ENCODE results near the gene LMAN1. TPM values are rescaled to one million over a fixed set of nuclear protein-coding genes. Genes with fewer than 3 reads are reported as not detected.

The LMAN1 gene, protein sequence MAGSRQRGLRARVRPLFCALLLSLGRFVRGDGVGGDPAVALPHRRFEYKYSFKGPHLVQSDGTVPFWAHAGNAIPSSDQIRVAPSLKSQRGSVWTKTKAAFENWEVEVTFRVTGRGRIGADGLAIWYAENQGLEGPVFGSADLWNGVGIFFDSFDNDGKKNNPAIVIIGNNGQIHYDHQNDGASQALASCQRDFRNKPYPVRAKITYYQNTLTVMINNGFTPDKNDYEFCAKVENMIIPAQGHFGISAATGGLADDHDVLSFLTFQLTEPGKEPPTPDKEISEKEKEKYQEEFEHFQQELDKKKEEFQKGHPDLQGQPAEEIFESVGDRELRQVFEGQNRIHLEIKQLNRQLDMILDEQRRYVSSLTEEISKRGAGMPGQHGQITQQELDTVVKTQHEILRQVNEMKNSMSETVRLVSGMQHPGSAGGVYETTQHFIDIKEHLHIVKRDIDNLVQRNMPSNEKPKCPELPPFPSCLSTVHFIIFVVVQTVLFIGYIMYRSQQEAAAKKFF
- total RNA-seq: 118 TPM

DNA sequence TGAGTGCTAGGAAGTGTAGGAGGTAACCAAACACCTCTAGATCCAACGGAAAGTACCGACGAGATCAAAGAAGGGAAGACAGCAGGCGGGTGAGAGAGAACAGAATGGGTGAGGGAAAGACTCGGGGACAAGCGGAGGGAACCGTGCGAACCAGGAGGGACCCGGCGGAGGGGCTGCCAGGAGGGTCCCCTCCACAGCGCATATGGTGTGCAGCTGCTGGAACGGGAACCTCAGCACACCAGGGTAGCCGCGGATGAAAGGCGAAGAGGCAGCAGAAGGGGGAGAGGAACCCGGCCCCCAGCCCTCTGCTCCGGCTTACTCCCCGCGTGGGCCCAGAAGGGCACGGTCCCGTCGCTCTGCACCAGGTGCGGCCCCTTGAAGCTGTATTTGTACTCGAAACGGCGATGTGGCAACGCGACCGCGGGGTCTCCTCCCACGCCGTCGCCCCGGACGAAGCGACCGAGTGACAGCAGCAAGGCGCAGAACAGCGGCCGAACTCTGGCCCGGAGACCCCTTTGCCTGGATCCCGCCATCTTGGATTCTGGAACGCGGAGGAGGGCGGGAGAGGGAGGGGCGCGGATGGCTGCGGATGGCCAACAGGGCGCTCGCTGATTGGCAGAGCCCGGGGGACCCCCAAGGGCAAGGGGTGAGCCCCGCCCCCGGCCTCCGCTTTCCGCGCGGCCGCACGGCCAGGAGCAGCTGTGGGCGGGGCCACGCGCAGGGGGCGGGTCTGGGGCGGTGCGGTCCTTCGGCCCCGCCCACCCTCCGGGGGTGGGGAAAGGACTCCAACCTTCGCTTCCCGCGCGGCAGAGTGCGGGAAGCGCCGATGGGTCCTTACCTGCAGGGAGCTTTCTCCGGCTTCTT, at the start of gene LMAN1:
TSS of gene LMAN1 (minus strand) at position 554 of the 864 bp plus-strand sequence. CDS start at position 533, 21 bp downstream.
- DNase-seq (ENCODE audit: low spot score) (peak; percentile 97), ATAC-seq (peak; percentile 98)

DNA sequence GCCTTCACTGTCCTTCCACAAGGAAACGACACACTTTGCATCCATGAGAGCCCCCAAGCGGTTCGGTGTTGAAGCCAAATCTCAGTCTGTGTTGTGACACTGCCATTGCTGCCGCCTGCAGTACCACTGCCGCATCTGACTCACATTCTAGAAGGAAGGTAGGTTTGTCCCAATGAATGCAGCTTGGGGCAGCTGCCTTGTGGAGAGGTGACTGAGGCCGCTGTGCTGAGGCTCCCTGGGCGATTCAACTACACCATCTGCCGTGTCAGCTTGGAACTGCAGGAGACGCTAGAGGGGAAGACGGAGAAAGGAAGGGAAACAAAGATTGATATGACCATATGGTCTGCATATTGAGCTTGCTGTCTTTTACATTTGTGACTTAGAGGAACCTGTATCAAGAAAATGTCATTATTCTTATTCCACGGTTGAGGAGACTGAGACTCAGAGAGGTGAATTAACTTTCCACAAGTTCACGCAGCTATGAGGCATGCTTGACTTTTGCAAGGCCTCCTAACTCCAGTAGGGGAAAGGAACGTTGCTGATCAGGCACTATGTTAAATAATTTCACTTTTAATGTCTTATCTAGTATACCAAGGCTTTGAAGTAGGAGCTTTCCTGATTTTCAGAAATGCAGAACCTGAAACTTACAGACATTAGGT, 43.5 kb upstream of the LMAN1 start:
- peak; percentile 100 for ATAC-seq
- peak; percentile 78 for DNase-seq (ENCODE audit: low spot score)

DNA sequence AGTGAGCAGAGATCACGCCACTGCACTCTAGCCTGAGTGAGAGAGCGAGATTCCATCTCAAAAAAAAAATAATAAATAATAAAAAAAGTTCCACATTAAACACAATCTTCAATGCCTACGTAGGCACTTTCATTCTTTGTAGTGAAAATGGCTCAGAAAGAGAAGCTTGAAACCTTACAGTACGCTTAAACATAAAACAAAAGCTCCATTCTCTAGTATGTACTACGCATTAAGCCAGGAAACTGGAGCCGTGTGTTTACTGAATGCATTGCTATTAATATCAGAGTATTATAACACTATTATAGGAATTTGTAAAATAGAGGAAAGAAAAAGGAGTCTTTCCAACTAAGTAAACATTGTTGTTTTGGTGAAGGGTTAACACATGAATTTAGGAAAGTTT, 41.3 kb upstream of the LMAN1 start:
- no peak for DNase-seq (ENCODE audit: low spot score)
- ATAC-seq: no peak

DNA sequence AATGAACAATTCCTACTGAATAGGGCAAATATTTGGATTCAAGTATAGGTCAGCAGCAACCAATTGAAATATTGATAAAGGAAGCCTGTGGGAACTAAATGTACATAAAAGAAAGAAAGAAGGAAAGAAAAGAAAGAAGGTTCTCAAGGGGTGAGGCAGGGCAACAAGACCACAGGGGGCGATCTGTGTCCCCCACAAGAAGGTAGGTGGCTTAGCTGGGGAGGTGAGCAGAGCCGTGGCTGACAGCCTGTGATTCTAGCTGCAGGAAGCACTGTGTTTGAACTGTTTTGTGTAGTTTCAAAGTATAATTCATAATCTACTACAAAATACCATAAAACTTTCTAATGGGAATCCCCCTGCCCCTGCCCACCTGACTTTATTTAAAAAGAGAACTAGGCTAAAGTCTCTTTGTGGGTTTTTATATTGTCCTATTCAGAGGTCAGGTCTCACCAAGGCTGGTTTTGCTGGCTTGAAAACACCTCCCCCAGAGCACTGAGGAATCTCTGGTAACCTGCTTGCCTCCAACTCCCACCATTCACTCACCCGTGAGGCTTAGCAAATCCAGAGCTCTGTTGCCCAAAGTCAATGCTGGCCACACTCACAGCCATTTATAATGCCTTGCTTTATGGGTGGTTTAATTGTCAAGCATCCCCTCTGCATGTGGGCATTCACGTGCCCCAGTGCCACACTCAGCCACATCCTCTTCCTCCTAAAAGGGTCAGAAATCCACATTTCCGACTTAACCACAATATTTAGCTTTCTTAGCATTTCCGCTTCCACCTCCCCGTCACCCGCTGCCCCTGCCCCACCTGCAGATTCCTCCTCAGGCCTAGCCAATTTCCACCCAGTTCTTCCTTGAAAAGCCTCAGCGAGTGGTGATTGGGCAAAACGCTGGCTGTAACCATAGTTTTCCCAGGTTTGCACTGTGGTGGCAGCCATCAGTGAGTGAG, 36.4 kb upstream of the LMAN1 start:
- no peak for ATAC-seq
- DNase-seq (ENCODE audit: low spot score): no peak

DNA sequence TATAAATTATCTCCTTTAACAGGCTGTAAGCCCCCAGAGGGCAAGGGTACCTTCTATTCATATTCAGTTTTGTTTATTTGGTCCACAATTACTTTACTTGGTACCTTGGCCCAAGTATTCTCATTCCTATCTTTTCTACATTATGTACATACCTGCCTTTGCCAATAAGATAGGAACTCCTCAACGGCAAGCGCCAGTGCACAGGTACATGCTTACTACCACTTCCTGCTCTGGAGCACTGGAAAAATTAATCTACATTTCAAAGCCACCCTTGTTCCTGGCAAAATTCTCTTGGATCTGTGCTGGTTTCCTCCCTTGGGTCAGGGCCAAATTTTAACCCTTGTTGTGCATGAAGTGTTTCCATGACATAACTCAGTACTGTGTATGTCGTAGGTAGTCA, 34.3 kb upstream of the LMAN1 start:
- no peak for ATAC-seq
- DNase-seq (ENCODE audit: low spot score): no peak

DNA sequence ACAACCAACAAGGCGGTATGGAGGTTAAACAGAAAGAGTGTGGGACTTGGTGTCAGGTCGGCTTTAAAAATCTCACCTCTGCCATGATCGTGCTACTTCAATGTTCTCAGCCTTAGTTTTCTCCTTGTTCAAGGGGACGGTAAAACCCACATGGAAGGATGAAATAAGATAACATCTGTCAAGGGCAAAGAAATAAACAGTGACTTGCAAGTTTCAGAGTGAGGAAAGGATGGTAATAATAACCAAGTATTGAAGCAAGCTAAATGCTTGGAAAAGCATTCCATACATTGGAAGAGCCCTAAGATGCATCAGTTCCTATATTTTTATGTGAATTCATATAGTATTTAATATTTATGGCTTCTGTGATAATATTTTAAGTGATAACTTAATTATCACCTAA, 29.8 kb upstream of the LMAN1 start:
- no peak for DNase-seq (ENCODE audit: low spot score)
- ATAC-seq: no peak

DNA sequence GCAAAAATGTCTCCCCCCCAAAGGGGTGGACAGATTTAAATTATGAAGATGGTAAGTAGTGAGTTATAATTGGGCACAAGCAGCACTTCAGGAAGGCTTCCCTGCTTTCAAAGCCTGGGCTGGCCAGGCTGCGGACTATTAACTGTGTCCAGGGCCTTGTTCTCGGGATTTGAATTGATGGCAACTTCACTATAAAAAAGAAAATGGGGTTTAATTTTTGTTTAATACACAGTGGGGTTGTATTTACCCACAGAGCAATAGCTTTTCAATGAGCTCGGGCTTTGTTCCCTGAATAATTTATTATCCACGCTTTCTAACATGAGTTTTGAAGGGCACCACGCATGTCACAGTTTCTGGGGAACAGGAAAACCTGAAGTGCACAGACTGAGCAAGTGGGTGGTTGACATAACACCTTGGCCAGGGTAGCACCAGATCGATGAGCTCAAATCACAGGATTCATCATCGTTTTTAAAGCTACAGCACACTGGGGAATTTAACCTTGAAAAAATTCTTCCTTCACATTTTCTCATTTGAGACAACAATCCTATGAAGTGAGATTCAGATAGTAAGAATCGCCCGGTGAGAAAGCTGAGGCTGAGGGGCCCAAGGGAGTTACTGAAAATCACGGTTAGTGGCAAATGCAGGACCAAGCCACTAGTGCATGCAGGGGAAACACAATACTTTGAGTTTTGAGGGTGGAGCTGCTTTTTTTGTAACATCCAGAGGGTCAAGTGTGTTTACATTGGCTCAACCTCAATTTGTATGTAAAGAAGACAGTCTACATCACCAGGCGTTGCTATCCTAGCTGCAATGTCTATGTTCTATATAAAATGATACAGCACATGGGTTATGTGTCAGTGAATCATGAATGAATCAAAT, 28.9 kb upstream of the LMAN1 start:
- ATAC-seq: no peak
- no peak for DNase-seq (ENCODE audit: low spot score)

DNA sequence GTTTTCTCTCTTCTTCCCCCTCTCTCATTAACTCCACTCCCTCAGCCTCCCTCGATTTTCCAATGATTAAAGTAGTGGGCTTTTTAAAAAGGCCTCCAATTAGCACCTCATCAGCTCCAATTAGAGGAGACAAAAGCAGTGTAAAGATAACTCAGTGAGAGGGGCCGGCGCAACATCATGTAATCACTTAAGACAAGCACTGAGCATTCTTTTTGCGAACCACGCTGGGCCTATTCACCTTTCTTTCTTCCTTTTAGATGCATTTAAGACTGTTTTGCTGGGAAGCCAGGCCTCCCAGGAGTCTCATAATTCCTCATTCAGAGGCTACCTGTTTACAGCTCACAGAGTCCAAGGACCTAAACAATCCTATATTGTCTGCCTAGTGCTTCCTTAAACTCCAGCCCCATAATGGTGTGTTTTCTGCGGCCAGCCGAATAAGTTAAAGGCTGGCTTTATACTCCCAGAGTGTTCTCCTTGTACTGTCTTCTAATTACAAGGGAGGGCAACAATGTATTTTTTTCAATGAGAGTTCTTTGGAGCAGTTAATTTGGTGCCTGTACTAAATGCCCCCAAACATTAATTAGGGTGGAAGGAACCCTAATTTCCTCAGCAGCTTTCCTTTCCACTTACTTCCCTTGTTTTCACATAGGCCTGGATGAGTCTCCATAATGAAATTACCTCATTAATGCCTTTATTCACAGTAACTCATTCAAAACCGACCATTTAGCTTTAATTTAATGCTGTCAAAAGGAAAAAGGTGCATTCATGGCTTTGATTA, 28.0 kb upstream of the LMAN1 start:
- DNase-seq (ENCODE audit: low spot score): no peak
- no peak for ATAC-seq

DNA sequence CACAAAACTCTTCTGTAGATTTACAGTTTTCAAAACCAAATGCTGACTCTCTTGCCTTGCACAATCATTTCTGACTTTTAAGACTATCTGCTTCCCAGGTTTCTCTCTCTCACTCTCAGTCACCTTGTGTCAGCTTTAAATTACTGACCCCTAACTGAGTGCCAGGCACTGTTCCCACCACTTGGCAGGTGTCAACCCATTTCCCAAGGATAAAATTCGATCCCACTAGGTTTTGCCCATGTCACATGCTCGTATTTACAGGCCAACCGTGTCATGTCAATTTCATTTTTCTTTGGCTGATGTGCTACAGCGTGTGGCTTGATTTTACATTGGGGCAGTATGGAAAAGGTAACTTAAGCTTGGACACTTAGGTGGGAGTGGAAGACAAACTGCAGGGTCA, 26.1 kb upstream of the LMAN1 start:
- no peak for ATAC-seq
- DNase-seq (ENCODE audit: low spot score): no peak

DNA sequence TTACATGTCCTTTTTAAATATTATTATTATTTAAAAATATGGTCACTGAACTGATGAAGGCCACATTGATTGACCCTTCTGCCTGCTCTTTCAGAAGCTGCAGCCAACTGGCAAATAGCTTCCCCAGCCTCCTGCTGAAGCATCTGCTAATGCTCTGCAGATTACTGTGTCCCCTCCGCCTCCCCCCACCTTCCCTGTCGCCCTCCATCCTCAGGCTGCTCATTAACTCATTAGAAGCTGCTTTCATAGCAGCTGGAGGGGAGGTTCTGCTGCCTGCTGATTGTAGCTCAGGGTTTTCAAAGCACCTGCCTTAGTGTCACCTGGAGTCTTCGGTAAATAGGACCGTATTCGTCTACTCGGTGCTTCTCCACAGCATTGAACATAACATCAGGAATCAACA, 24.8 kb upstream of the LMAN1 start:
- DNase-seq (ENCODE audit: low spot score) (no peak), ATAC-seq (no peak)

DNA sequence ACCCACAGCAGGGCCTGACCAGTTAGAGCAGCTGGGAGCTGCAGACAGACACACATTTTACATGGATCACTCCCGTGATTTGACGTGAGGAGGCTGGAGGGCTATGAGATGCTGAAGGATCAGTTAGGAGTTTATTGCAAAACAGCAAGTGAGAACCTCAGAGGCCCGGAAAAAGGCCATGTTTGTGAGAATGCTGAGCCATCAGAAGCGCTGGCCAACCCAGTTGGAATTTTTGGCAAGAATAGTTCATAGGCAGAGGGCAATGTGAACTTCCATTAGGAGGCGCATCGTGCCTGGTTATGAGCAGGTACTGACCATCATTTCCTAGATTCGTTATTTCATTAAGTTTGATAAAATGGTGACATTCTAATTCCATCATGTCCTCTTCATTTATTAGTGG, 23.3 kb upstream of the LMAN1 start:
- ATAC-seq: peak; percentile 34
- DNase-seq (ENCODE audit: low spot score): no peak

DNA sequence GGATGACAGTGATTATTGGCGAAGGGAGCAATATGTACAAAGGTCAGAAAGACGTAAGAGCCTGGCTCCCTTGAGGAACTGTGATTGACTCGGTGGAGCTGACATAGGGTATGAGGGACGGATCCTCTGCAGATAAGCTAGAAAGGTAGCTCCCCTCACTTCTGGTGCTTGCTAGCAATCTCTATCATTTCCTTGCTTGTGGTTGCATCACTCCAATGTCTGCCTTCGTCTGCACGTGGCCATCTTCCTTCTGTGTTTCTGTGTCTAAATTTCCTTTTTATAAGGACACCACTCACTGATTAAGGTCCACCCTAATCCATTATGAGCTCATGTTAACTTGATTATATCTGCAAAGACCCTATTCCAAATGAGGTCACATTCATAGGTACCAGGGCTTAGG, 22.9 kb upstream of the LMAN1 start:
- DNase-seq (ENCODE audit: low spot score): no peak
- ATAC-seq: no peak

DNA sequence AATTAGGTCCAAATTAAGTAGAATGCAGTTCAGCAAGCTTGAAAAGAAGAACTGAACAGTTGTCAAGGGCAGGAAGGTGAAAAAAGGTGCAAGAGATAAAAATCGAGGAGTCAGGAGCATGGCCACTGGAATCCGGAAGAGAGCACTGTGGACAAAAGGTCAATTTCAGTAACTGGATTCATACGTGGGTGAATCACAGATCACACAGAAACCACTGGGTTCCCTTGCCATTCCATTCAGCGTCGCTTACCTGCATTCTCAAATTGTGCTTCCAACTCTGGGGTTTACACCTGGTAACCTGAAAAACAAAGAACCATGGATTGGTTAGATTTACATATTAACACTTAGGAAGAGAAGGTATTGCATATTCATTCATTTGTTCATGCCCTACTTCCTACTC, 21.6 kb upstream of the LMAN1 start:
- DNase-seq (ENCODE audit: low spot score) (no peak), ATAC-seq (no peak)

DNA sequence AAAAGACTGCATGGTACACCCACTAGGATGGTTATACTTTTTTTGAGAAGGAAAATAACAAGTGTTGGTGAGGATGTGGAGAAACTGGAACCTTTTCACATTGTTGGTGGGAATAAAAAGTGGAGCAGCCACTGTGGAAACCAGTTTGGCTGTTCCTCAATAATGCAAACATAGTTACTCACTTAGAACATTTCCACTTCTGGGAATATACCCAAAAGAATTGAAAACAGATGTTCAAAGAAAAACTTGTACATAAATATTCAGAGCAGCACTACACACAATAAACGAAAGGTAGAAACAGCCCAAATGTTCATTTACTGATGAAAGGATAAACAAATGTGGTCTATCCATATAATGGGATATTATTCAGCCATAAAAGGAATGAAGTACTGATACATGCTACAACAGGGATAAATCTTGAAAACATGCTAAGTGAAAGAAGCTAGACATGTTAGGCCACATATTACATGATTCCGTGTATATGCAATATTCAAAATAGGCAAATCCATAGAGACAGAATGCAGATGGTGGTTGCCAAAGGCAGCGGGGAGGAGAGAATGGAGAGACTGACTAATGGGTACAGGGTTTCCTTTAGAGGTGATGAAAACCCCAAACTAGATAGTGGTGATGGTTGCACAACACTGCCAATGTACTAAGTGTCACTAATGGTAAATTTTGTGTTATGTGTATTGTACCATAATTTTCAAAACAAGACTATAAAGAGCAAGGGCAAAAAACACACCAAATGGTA, 20.9 kb upstream of the LMAN1 start:
- no peak for ATAC-seq
- no peak for DNase-seq (ENCODE audit: low spot score)

DNA sequence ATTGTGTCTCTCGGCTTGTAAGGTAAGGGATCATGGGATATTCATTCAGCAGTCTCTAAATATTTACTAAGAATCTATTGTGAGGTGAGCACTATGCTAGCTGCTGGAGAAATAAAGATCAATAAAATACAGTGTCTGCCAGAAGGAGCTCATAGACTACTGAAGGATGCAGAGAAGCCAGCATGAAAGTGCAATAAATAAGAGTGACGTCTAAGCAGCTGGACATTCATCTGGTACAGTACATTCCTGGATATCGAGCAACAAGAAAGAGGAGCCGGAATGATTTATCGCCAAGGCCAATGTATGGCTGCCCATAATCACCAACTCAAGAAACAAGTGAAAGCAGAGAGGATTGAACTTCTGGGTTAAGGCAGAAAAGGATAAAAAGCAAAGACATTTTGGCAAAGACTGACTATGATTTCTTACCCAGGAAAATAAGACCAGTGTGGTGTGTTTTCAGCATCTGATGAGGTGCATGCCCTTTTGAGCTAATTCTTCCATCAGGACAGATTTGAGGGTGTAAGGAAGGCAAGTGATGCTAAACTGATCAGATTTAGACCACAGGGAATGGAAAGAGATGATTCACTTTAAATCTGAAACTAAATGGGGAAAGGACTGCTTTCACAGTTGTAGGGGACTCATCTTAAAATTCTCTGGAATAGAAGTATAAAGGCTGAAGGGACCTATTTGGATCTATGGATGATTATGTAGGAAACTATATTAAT, 18.7 kb upstream of the LMAN1 start:
- ATAC-seq: no peak

DNA sequence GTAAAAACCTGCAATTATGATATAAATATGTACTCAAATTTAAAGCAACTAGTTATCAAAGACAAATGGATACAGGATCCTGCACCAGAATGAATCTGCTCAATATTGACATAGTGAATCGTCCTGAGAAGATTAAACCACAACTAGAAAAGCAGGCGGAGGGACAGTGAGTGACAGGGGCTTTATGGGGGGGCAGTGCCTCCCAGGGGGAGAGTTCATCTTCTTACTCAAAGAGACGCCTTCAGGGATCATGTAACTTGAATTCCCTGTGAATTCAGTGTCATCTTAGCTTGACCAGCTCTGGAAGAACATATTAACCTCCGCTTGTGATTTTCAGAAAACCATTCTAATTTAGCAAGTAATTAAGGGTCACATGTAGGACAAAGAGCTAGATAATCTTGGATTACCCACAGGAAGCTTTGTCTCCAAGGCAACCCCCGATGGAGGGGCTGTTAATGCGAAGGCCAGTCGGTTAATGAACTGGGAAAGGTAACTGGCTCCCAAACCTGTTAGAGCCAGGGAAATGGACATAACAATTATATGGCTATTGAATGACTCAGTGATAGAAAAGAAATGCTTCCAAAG, 17.4 kb upstream of the LMAN1 start:
- ATAC-seq (no peak), DNase-seq (ENCODE audit: low spot score) (no peak)

More for the DNA sequence above, 18.7 kb upstream of the LMAN1 start:
- no peak for DNase-seq (ENCODE audit: low spot score)

DNA sequence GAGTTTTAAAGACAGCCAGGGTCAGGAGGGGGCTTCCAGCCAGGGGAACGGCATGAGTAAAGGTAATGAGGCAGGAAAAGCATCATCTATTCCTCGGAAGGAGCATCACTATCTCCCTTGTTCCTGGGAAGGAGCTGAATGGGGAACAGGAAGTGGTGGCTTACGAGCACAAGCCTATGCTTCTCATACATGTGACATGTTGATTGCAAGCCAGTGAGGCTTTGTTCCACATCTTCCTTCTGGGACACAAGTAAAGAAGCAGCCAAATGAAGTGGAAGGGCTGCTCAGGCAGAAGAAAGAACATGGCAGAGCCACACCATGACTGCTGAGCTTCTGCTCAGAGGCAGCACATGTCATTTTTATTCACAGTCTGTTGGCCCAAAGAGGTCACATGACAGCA, 15.1 kb upstream of the LMAN1 start:
- ATAC-seq: no peak

More for the DNA sequence above, 15.1 kb upstream of the LMAN1 start:
- DNase-seq (ENCODE audit: low spot score): no peak

Measured in left lobe of liver (tissue), 2 donors.